A673 (cell line): ENCODE results near the gene CCDC33.

ENCODE experiments used
- CTCF ChIP-seq: fragments of 300-800, 200-600 bp; sonication (generic); conservative IDR thresholded peaks from 2 replicates; pipeline ENCODE4 v1.5.1; 2017; ENCODE audit warnings: low read depth, mild to moderate bottlenecking, antibody characterized with exemption, low read length, moderate library complexity, mixed read lengths
- EZH2 ChIP-seq: fragments of 200-600 bp; sonication (generic); IDR thresholded peaks from 2 replicates; pipeline ENCODE4 v1.6.1; 2017; ENCODE audit warnings: borderline replicate concordance, low read depth, mild to moderate bottlenecking, mixed read lengths, antibody characterized with exemption, low read length; ENCODE audit not compliant: poor library complexity, severe bottlenecking

GRCh38 chr15:74231475-74231874 lies 4.7 kb upstream of the CCDC33 start:
- TF ChIP-seq EZH2 (no peak), CTCF (no peak)
